GM19099 (cell line): ENCODE data around the gene KCNAB2.

Experiments
- POLR2A ChIP-seq: IDR thresholded peaks from 3 replicates; pipeline ENCODE4 v1.6.1; 2011; ENCODE audit warnings: low read depth; ENCODE audit not compliant: insufficient read length; ENCODE audit errors: extremely low read depth

Gene KCNAB2

GRCh38 chr1:6077506-6077905 is 31.8 kb downstream of the KCNAB2 start:
- TF ChIP-seq POLR2A: no peak

DNA sequence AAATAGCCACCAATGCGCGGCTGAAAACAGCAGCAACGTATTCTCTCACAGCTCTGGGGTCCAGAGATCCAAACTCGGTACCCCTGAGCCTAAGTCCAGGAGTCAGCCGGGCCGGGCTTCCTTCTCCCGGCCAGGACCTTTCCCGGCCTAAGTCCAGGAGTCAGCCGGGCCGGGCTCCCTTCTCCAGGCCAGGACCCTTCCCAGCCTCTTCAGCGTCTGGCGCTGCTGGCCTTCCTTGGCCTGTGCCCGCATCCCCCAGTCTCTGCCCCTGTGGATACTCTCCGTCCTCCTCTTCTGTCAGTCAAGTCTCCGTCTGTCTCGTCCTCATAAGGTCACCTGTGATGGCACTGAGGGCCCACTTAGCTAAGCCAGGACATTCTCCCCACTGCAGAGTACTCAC is 32.2 kb downstream of the KCNAB2 start:
- TF ChIP-seq POLR2A: no peak

GRCh38 chr1:6080469-6080868 is 34.8 kb downstream of the KCNAB2 start:
- TF ChIP-seq POLR2A: no peak

DNA sequence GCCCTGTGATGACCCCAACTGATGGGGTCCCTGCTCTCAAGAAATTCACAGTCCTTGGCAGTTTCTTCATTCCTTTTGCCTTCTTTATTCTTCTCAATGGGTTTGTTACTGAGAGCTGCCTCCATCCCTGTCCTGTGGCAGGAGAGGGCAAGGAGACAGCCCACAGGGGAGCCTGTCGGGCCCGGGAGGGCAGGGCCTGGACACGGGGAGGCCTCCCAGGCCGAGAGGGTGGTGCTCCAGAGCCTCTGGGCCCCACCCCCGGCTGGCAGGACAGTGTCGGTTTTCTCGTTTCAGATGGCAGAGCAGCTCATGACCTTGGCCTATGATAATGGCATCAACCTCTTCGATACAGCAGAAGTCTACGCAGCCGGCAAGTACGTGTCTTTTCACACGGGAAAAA is 36.2 kb downstream of the KCNAB2 start:
- TF ChIP-seq POLR2A: no peak

- no peak for TF ChIP-seq POLR2A
Observed at GRCh38 chr1:6082430-6082971, 36.8 kb downstream of the KCNAB2 start.

DNA sequence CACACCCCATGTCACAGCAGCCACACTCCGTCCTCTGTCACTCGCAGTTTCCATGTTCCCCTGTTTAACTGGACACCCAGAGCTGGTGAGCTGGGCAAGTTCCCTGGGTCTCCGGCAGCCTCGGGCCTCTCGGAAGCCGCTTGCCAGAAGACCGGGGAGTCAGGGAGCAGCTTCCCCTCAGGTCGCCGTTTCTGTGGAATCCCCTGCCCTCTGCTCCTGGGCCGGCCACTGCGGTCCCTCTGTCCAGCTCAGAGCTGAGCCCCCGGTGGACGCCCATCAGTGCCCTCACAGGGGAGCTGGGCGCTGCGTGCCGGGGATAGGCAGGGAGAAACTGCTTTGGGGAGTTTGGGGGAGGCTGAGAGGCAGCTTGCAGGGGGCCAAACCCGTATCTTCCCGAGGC is 37.7 kb downstream of the KCNAB2 start:
- TF ChIP-seq POLR2A: no peak

DNA sequence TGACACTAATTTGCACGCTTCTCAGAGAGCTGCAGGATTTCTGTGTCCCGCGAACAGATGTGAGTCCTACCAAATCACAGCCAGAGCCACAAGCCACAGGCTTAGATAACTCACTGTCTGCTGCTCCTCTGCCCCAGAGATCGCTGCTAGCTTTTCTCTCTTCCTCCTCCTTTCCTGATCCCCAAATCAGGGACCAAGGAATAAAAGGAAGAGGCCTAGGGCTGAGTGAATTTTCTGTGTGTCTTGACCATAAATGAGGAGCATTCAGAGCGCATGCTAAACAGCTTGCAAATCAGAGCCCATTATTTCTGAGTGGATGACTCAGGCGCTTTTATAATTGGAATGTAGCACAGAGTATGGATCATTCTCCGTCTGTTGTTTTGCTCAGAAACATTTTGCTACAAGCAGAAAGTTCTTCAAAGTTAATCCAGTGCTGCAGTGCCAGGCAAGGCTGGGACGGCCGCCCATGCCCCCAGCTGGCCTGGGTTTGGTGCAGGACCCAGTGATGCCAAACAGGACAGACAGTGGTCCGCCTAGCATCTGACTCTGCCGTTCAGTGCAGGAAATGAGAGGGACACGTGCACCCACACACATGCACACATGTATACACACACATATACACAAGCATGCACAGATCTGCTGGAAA is 38.2 kb downstream of the KCNAB2 start:
- no peak for TF ChIP-seq POLR2A

DNA sequence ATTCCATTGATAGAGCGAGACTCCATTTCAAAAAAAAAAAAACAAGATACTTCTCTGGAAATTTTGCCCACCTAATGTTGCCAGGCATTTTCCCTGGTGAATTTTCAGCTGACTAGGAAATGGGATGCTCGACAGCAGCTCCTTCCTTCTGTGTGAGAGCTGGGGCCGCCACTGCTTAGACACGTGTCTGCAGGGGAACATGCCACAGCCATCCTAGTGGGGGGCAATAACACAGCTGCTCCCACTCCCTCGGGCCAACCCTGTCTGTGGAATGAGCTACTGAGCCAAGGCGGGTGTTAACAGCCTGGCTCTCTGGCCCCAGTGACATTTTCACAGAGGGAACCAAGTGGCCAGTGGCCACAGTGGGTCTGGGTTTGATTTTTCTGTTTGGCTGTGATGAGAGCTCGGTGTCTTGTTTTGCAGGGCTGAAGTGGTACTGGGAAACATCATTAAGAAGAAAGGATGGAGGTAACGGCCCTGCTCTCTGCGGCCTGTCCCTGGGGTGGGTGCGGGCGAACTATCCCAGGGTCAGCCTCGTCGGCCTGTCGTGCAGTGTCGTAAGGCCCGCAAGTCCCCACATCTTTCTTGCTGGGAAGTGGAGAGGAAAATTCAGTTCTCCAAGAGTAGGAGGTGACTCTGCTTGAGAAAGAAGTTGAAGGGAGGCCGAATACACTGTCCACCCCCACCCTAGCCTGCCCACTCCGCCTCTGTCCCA is 39.2 kb downstream of the KCNAB2 start:
- no peak for TF ChIP-seq POLR2A

- no peak for TF ChIP-seq POLR2A
Observed at GRCh38 chr1:6085666-6086065, 40.0 kb downstream of the KCNAB2 start.

DNA sequence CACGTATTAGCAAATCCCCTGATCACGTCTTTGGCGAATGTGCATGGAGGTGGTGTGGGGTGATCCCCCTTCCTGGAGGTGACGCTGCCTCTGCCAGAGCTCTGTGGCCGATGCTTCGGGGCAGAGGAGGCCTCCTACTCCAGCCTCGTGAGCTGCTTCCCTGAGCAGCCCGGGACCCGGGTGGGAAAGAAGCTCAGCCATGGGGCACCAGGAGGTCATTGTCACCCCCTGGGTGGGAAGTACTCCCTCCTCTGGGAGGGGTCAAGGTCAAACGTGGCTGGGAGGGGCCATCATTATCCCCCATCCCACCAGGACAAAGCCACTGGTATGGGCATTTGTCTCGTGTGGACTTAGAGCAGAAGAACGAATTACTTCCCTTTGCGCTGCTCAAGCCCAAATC is 40.7 kb downstream of the KCNAB2 start:
- TF ChIP-seq POLR2A: no peak

DNA sequence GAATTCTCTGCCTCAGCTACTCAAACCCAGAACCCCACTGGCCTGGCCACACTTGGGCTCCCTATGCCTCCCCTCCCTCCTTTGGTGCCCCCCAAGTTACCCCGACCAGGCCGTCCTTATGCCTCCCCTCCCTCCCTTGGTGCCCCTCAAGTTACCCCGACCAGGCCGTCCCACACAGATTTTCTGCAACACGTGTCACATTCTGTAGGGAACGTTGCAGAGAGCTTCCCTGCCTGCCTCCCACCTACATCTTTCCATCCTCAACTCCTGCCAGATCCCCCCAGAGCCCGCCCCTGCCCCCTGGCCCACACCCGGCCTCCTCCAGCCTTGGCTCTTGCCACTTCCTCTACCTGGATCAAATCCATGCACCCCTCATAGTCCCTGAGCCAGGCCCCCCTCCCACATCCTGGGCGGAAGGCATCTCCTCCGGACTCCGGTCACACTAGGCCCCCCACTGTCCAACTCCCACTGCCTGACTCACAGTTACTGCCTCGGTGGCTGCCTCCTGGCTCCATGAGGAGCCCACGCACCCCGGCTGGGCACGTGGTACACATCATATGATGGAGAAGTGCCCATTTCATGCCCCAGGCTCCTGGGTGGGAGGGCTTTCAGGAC is 41.2 kb downstream of the KCNAB2 start:
- no peak for TF ChIP-seq POLR2A

DNA sequence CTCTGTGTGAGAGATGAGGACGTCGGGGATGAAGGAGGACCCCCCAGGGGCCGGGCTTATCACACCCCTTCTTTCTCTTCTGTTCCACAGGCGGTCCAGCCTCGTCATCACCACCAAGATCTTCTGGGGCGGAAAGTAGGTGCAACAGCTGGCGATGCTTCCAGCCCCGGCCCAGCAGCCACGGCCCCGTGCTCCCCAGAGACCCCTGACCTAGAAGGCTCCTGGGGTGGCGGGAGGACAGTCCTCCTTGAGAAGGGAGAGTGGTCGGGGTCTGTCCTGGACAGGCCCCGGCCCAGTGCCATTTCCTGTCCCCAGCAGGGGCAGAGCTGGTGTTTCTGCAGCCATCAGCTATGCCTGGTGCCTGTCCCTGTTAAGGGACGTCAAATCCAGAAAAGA is 41.7 kb downstream of the KCNAB2 start:
- no peak for TF ChIP-seq POLR2A

DNA sequence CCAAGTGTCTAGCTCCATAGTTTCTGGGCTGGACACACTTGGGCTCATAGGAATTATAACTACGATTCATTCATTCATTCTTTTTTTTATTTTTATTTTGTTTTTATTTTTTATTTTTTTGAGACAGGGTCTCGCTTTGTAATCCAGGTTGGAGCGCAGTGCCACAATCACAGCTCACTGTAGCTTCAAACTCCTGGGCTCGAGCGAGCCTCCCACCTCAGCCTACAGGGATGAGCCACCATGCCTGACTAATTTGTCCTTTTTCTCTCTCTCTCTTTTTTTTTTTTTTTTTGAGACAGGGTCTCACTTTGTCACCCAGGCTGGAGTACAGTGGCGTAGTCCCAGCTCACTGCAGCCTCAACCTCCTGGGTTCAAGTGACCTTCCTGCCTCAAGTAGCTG is 42.3 kb downstream of the KCNAB2 start:
- no peak for TF ChIP-seq POLR2A

DNA sequence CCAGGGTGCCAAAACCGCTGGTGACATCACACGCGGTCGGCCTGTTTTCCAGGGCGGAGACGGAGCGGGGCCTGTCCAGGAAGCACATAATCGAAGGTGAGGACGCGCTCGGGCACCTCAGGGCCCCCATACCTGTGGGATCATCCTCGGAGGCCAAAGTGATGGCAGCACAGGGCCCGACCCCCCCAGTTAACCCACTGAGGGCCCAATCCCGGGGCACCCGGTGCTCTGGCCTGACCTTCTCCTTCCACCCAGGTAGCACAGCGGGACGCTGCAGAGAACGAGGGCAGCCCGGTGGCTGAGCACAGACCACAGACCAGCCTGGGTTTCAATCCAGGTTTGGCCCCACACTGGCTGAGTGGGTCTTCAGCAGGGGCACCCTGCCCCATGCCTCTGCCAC is 43.3 kb downstream of the KCNAB2 start:
- TF ChIP-seq POLR2A: no peak

- TF ChIP-seq POLR2A: no peak
Observed at GRCh38 chr1:6090288-6090687, 44.6 kb downstream of the KCNAB2 start.
